ENCODE measurements around the gene PDIA6. TPM values are rescaled to one million over a fixed set of nuclear protein-coding genes. Genes with fewer than 3 reads are reported as not detected.

PDIA6 gene
- total RNA-seq, 5 donors from 2014 or later (not counting 1 experiment from before 2014, with no cell fraction given) = 32.6 to 72.3 (median 50.9) TPM

DNA sequence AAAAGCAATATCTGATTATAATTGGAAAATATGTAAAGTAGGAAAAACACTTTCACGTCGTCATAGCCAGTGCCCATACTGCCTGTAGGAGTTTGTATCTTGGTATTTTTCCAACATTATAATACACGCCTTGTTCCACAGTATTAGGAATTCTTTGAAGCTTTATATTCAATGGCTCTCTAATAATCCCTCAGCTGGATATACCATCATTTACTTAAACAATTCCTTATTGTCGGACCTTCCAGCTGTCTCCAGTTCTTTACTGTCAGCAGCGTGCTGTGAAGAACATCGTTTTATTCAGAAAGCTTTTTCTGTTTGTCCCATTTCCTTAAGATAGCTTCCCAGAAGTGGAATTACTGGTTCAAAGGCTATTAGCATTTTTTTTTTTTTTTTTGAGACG is 59.4 kb downstream of the PDIA6 start:
- ChIA-PET POLR2A (no interaction called here), CTCF (interaction anchor here in 1 of 2 donors (0.6 kb wide), 1 partner anchor 112 kb away, joined by 3 read pairs; no protein-coding TSS in a partner anchor)
- Histone ChIP-seq H3K9me3 (no peaks in the 10 kb centered on the region), H3K4me3 (ENCODE audit: control insufficient read depth in 1 of 2, extremely low read depth in 1 of 2, low read length in 1 of 2) (no peak overlapping the region), H3K27ac (ENCODE audit: low read length) (no peak overlapping the region), H3K4me1 (ENCODE audit: control insufficient read depth in 1 of 2, extremely low read depth in 1 of 2, insufficient read depth in 2 of 2, low read length in 2 of 2) (no peaks in the 10 kb centered on the region), H3K27me3 (replicated peaks in 1 of 2; ENCODE audit: control insufficient read depth in 2 of 2, extremely low read depth in 1 of 2, insufficient read depth in 2 of 2, low read length in 1 of 2) (peaks cover 0 to 11% of the 10 kb centered on the region in 2 experiments), H3K36me3 (ENCODE audit: control insufficient read depth in 2 of 2, extremely low read depth in 1 of 2, insufficient read depth in 1 of 2, low read length in 1 of 2) (no peaks in the 10 kb centered on the region)
- DNase-seq = no peak
- H3K27me3 Mint-ChIP-seq = peaks cover 0 to 3% of the 10 kb centered on the region in 2 donors
- H3K4me3 Mint-ChIP-seq = no peak overlapping the region
- H3K9me3 Mint-ChIP-seq = no peaks in the 10 kb centered on the region
- no peaks in the 10 kb centered on the region for H3K4me1 Mint-ChIP-seq
- H3K27ac Mint-ChIP-seq = no peak overlapping the region
- no peaks in the 10 kb centered on the region for H3K36me3 Mint-ChIP-seq
- ATAC-seq (replicated peaks in 1 of 4) = no peak
- WGBS (ENCODE audit: insufficient coverage) = 85% methylated on average over 2 of the region's 7 CpGs

DNA sequence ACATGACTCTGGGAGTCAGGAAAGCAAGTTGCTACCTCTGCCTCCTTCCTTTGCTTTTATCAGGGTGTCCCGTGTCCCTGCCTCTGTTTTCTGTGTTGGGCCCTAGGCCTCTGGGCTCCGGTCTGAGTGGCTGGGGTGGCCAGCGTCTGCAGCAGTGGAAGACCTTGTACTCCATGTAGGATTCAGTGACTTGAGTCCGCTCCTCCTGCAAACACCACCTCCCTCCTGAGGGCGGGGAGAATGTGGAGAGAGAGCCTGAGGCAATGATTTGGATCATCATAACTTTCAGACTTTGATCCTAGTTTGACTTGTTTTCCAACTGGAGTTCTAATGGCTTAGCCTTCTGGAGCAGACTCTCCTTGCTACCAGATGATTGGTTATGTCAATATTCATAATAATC is 60.3 kb downstream of the PDIA6 start:
- Mint-ChIP-seq H3K36me3 (no peaks in the 10 kb centered on the region), H3K27ac (no peak overlapping the region), H3K27me3 (peaks cover 1 to 3% of the 10 kb centered on the region in 2 donors), H3K9me3 (no peaks in the 10 kb centered on the region), H3K4me3 (no peak overlapping the region), H3K4me1 (no peaks in the 10 kb centered on the region)
- no CpG with 5 or more reads among the region's 5 CpGs for WGBS (ENCODE audit: insufficient coverage)
- H3K27me3 ChIP-seq (replicated peaks in 1 of 2; ENCODE audit: control insufficient read depth in 2 of 2, extremely low read depth in 1 of 2, insufficient read depth in 2 of 2, low read length in 1 of 2) = peaks cover 0 to 11% of the 10 kb centered on the region in 2 experiments
- H3K36me3 ChIP-seq (ENCODE audit: control insufficient read depth in 2 of 2, extremely low read depth in 1 of 2, insufficient read depth in 1 of 2, low read length in 1 of 2) = no peaks in the 10 kb centered on the region
- ChIA-PET POLR2A (no interaction called here), CTCF (no interaction called here)
- H3K4me1 ChIP-seq (ENCODE audit: control insufficient read depth in 1 of 2, extremely low read depth in 1 of 2, insufficient read depth in 2 of 2, low read length in 2 of 2) = no peaks in the 10 kb centered on the region
- no peak for DNase-seq
- H3K27ac ChIP-seq (ENCODE audit: low read length) = no peak overlapping the region
- H3K4me3 ChIP-seq (ENCODE audit: control insufficient read depth in 1 of 2, extremely low read depth in 1 of 2, low read length in 1 of 2) = no peak overlapping the region
- no peak for ATAC-seq (replicated peaks in 1 of 4)
- no peaks in the 10 kb centered on the region for H3K9me3 ChIP-seq

DNA sequence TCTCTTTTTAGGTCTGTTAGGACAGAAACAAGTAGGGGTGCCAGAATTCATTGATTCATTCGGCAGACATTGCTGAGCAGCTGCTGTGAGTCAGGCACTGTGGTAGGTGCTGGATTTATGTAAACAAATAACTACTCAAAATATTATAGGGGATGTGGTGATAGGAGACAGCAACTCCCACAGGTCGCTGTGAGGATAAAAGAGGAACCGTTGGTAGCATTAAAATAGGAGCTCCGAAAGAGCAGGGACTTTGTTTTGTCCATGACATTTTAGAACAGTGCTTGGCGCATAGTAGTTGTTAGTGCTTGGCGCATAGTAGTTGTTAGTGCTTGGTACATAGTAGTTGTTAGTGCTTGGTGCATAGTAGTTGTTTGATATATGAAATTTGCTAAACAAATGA is 62.0 kb downstream of the PDIA6 start:
- 98% methylated on average over 4 of the region's 6 CpGs for WGBS (ENCODE audit: insufficient coverage)
- CTCF ChIA-PET = no interaction called here
- Histone ChIP-seq H3K27ac (ENCODE audit: low read length) (no peak overlapping the region), H3K27me3 (replicated peaks in 1 of 2; ENCODE audit: control insufficient read depth in 2 of 2, extremely low read depth in 1 of 2, insufficient read depth in 2 of 2, low read length in 1 of 2) (peaks cover 0 to 8% of the 10 kb centered on the region in 2 experiments), H3K4me1 (ENCODE audit: control insufficient read depth in 1 of 2, extremely low read depth in 1 of 2, insufficient read depth in 2 of 2, low read length in 2 of 2) (no peaks in the 10 kb centered on the region), H3K9me3 (no peaks in the 10 kb centered on the region), H3K4me3 (ENCODE audit: control insufficient read depth in 1 of 2, extremely low read depth in 1 of 2, low read length in 1 of 2) (no peak overlapping the region), H3K36me3 (ENCODE audit: control insufficient read depth in 2 of 2, extremely low read depth in 1 of 2, insufficient read depth in 1 of 2, low read length in 1 of 2) (no peaks in the 10 kb centered on the region)
- H3K36me3 Mint-ChIP-seq = no peaks in the 10 kb centered on the region
- H3K27me3 Mint-ChIP-seq = peaks cover 2 to 4% of the 10 kb centered on the region in 2 donors
- POLR2A ChIA-PET = no interaction called here
- DNase-seq = no peak
- no peak for ATAC-seq (replicated peaks in 1 of 4)
- H3K4me3 Mint-ChIP-seq = no peak overlapping the region
- H3K4me1 Mint-ChIP-seq = peaks cover 0 to 3% (median 0%) of the 10 kb centered on the region in 3 donors
- H3K27ac Mint-ChIP-seq = no peak overlapping the region
- no peaks in the 10 kb centered on the region for H3K9me3 Mint-ChIP-seq

- Mint-ChIP-seq H3K36me3 (no peaks in the 10 kb centered on the region), H3K4me3 (no peak overlapping the region), H3K27ac (no peak overlapping the region), H3K27me3 (peaks cover 3 to 5% of the 10 kb centered on the region in 2 donors), H3K4me1 (peaks cover 0 to 6% (median 0%) of the 10 kb centered on the region in 3 donors), H3K9me3 (no peaks in the 10 kb centered on the region)
- Histone ChIP-seq H3K27me3 (replicated peaks in 1 of 2; ENCODE audit: control insufficient read depth in 2 of 2, extremely low read depth in 1 of 2, insufficient read depth in 2 of 2, low read length in 1 of 2) (peaks cover 0 to 10% of the 10 kb centered on the region in 2 experiments), H3K36me3 (ENCODE audit: control insufficient read depth in 2 of 2, extremely low read depth in 1 of 2, insufficient read depth in 1 of 2, low read length in 1 of 2) (no peaks in the 10 kb centered on the region), H3K4me1 (ENCODE audit: control insufficient read depth in 1 of 2, extremely low read depth in 1 of 2, insufficient read depth in 2 of 2, low read length in 2 of 2) (no peaks in the 10 kb centered on the region), H3K4me3 (ENCODE audit: control insufficient read depth in 1 of 2, extremely low read depth in 1 of 2, low read length in 1 of 2) (no peak overlapping the region), H3K27ac (ENCODE audit: low read length) (no peak overlapping the region), H3K9me3 (no peaks in the 10 kb centered on the region)
- whole genome bisulfite sequencing (ENCODE audit: insufficient coverage) = 96% methylated on average over 4 of the region's 11 CpGs
- DNase-seq (no peak), ATAC-seq (replicated peaks in 1 of 4) (no peak)
- ChIA-PET POLR2A (no interaction called here), CTCF (no interaction called here)
Measured at GRCh38 chr2:10742666-10743065, 69.9 kb downstream of the PDIA6 start.

- Histone ChIP-seq H3K4me1 (ENCODE audit: control insufficient read depth in 1 of 2, extremely low read depth in 1 of 2, insufficient read depth in 2 of 2, low read length in 2 of 2) (no peaks in the 10 kb centered on the region), H3K4me3 (ENCODE audit: control insufficient read depth in 1 of 2, extremely low read depth in 1 of 2, low read length in 1 of 2) (no peak overlapping the region), H3K27ac (ENCODE audit: low read length) (no peak overlapping the region), H3K27me3 (replicated peaks in 1 of 2; ENCODE audit: control insufficient read depth in 2 of 2, extremely low read depth in 1 of 2, insufficient read depth in 2 of 2, low read length in 1 of 2) (peaks cover 0 to 10% of the 10 kb centered on the region in 2 experiments), H3K9me3 (no peaks in the 10 kb centered on the region), H3K36me3 (ENCODE audit: control insufficient read depth in 2 of 2, extremely low read depth in 1 of 2, insufficient read depth in 1 of 2, low read length in 1 of 2) (no peaks in the 10 kb centered on the region)
- WGBS (ENCODE audit: insufficient coverage) = 35% methylated on average over 2 of the region's 2 CpGs
- Mint-ChIP-seq H3K27ac (no peak overlapping the region), H3K27me3 (peaks cover 1 to 5% of the 10 kb centered on the region in 2 donors), H3K36me3 (no peaks in the 10 kb centered on the region), H3K4me1 (peaks cover 0 to 6% (median 0%) of the 10 kb centered on the region in 3 donors), H3K4me3 (no peak overlapping the region), H3K9me3 (no peaks in the 10 kb centered on the region)
- DNase-seq = no peak
- no peak for ATAC-seq (replicated peaks in 1 of 4)
- CTCF ChIA-PET = no interaction called here
- POLR2A ChIA-PET = no interaction called here
Measured at GRCh38 chr2:10741139-10741538, 71.4 kb downstream of the PDIA6 start.

GRCh38 chr2:10740226-10740625 is 72.4 kb downstream of the PDIA6 start:
- Histone ChIP-seq H3K9me3 (no peaks in the 10 kb centered on the region), H3K4me3 (ENCODE audit: control insufficient read depth in 1 of 2, extremely low read depth in 1 of 2, low read length in 1 of 2) (no peak overlapping the region), H3K36me3 (ENCODE audit: control insufficient read depth in 2 of 2, extremely low read depth in 1 of 2, insufficient read depth in 1 of 2, low read length in 1 of 2) (no peaks in the 10 kb centered on the region), H3K4me1 (ENCODE audit: control insufficient read depth in 1 of 2, extremely low read depth in 1 of 2, insufficient read depth in 2 of 2, low read length in 2 of 2) (no peaks in the 10 kb centered on the region), H3K27me3 (replicated peaks in 1 of 2; ENCODE audit: control insufficient read depth in 2 of 2, extremely low read depth in 1 of 2, insufficient read depth in 2 of 2, low read length in 1 of 2) (peaks cover 0 to 10% of the 10 kb centered on the region in 2 experiments), H3K27ac (ENCODE audit: low read length) (no peak overlapping the region)
- 83% methylated on average over 2 of the region's 3 CpGs for WGBS (ENCODE audit: insufficient coverage)
- CTCF ChIA-PET = no interaction called here
- ATAC-seq (replicated peaks in 1 of 4) (no peak), DNase-seq (no peak)
- peaks cover 0 to 4% of the 10 kb centered on the region in 2 donors for H3K27me3 Mint-ChIP-seq
- no peaks in the 10 kb centered on the region for H3K36me3 Mint-ChIP-seq
- no peak overlapping the region for H3K27ac Mint-ChIP-seq
- H3K4me3 Mint-ChIP-seq = no peak overlapping the region
- H3K4me1 Mint-ChIP-seq = no peaks in the 10 kb centered on the region
- POLR2A ChIA-PET = interaction anchor here in 1 of 2 donors (0.7 kb wide), 1 partner anchor 347 kb away, joined by 3 read pairs; no protein-coding TSS in a partner anchor
- no peaks in the 10 kb centered on the region for H3K9me3 Mint-ChIP-seq

DNA sequence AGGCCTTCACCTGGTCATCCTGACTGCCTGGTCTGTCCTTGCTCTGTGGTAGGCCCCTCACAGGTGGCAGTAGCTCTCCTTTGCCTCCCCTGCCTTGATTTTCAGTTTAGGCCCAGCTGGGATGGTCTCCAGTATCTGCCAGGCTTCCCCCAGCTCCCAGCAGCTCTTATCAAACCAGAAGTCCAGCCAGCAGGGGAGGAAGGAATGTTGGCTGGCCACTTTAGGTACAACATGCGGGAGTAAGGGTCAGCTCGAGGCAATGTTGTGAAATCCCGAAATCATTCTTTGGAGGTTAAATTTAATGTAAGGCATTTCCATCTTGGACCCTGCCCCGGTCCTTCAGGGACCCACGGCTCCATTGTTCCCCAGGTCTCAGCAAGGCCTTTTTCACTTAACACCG is 74.4 kb downstream of the PDIA6 start:
- DNase-seq = no peak
- ChIA-PET CTCF (no interaction called here), POLR2A (no interaction called here)
- Histone ChIP-seq H3K27me3 (replicated peaks in 1 of 2; ENCODE audit: control insufficient read depth in 2 of 2, extremely low read depth in 1 of 2, insufficient read depth in 2 of 2, low read length in 1 of 2) (peaks cover 2 to 10% of the 10 kb centered on the region in 2 experiments), H3K27ac (ENCODE audit: low read length) (no peak overlapping the region), H3K4me1 (ENCODE audit: control insufficient read depth in 1 of 2, extremely low read depth in 1 of 2, insufficient read depth in 2 of 2, low read length in 2 of 2) (no peaks in the 10 kb centered on the region), H3K9me3 (no peaks in the 10 kb centered on the region), H3K36me3 (ENCODE audit: control insufficient read depth in 2 of 2, extremely low read depth in 1 of 2, insufficient read depth in 1 of 2, low read length in 1 of 2) (no peaks in the 10 kb centered on the region), H3K4me3 (ENCODE audit: control insufficient read depth in 1 of 2, extremely low read depth in 1 of 2, low read length in 1 of 2) (no peak overlapping the region)
- Mint-ChIP-seq H3K27ac (no peak overlapping the region), H3K4me1 (no peaks in the 10 kb centered on the region), H3K9me3 (no peaks in the 10 kb centered on the region), H3K27me3 (peaks cover 5 to 10% of the 10 kb centered on the region in 2 donors), H3K36me3 (no peaks in the 10 kb centered on the region), H3K4me3 (no peak overlapping the region)
- 97% methylated on average over 3 of the region's 6 CpGs for WGBS (ENCODE audit: insufficient coverage)
- no peak for ATAC-seq (replicated peaks in 1 of 4)

Data from T-cell (primary cell).